ENCODE data around the gene RPS6KB2. TPM values are rescaled to one million over a fixed set of nuclear protein-coding genes. Genes with fewer than 3 reads are reported as not detected.
A peak's percentile ranks its signal among the peaks of the same experiment; 100 is the strongest.
"Not testable (repeated sequence)": the region's sequence is repeated elsewhere in the genome, so short reads cannot be mapped to it uniquely, and the experiment has no call there.

RPS6KB2 gene
- total RNA-seq, 1 experiment from 2014 or later: 54.1 TPM

DNA sequence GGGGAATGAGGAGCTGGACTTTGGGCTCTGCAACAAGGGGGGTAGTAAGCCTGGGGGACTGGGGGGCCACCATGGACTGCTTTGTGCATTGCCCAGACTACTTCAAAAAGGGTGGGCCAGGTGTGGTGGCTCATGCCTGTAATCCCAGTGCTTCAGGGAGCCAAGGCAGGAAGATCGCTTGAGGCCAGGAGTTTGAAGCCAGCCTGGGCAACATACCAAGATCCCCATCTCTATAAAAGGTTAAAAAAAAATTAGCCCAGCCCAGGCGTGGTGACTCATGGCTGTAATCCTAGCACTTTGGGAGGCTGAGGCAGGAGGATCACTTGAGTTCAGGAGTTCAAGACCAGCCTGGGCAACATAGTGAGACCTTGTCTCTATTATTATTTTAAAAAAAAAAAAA lies 37.2 kb downstream of the RPS6KB2 start:
- peak; percentile 51; the same call in 1 of the 2 replicates for TF ChIP-seq POLR2AphosphoS5 (IDR thresholded peaks at IDR 0.05; ENCODE audit: low read depth, low read length)
- intact Hi-C loops (cut with micrococcal nuclease): loop anchor here (2.0 to 5.0 kb wide), 2 partner anchors 37 to 113 kb away; partner anchors contain the start of genes POLD4 and RPS6KB2
- H3K27me3 ChIP-seq (ENCODE audit: insufficient read depth, low read length); H2AFZ ChIP-seq (ENCODE audit: low read depth, low read length, poor library complexity, severe bottlenecking); H3K9me3 ChIP-seq (ENCODE audit: control insufficient read depth in 1 of 2, insufficient read depth in 1 of 2, low read depth in 1 of 2, low read length in 2 of 2); H3K36me3 ChIP-seq (ENCODE audit: control insufficient read depth in 1 of 2, insufficient read depth in 2 of 2, low read length in 2 of 2); CTCF ChIA-PET; DNase-seq (ENCODE audit: low read depth, low spot score); H4K20me1 ChIP-seq (ENCODE audit: insufficient read depth); ATAC-seq; BruUV-seq (replicated peaks); H3K9me2 ChIP-seq (ENCODE audit: insufficient read depth): not testable (repeated sequence)
- Histone ChIP-seq H3K79me2 (ENCODE audit: insufficient read depth, low read length) (peaks cover 15% of the 10 kb centered on the region; the same call in 1 of the 2 replicates), H3K9ac (ENCODE audit: low read length) (peak overlapping the region; percentile 97), H3K4me1 (ENCODE audit: control insufficient read depth in 1 of 2, insufficient read depth in 2 of 2, low read length in 2 of 2) (peaks cover 35 to 59% of the 10 kb centered on the region in 2 experiments), H3K4me3 (replicated peaks in 1 of 2; ENCODE audit: low read depth in 1 of 2, low read length in 2 of 2) (peak overlapping the region; percentile 87 to 96), H3K4me2 (ENCODE audit: low read length) (peak overlapping the region; percentile 100), H3K27ac (ENCODE audit: low read depth, low read length) (peak overlapping the region; percentile 98)
- RAD21 ChIA-PET (ENCODE audit: low non-redundant PET in 1 of 2, low total read pairs in 2 of 2, uncharacterized antibody in 2 of 2, unreplicated experiment in 2 of 2): interaction anchor here in 1 of 2 experiments (0.6 kb wide), 1 partner anchor 74 kb away, joined by 3 read pairs; the partner anchor contains the start of gene RAD9A
- POLR2A ChIA-PET: interaction anchor here (1.0 kb wide), 1 partner anchor 8 kb away, joined by 3 read pairs; no protein-coding TSS in a partner anchor

GRCh38 chr11:67466367-67466766 lies 38.1 kb downstream of the RPS6KB2 start:
- no TSS peak for BruUV-seq (replicated peaks)
- peaks cover 35 to 59% of the 10 kb centered on the region in 2 experiments for H3K4me1 ChIP-seq (ENCODE audit: control insufficient read depth in 1 of 2, insufficient read depth in 2 of 2, low read length in 2 of 2)
- ChIA-PET CTCF (interaction anchor here (1.5 kb wide), 1 partner anchor 27 kb away, joined by 3 read pairs; no protein-coding TSS in a partner anchor), POLR2A (interaction anchor here (1.0 kb wide), 1 partner anchor 8 kb away, joined by 3 read pairs; no protein-coding TSS in a partner anchor), RAD21 (ENCODE audit: low non-redundant PET in 1 of 2, low total read pairs in 2 of 2, uncharacterized antibody in 2 of 2, unreplicated experiment in 2 of 2) (no interaction called here)
- H3K79me2 ChIP-seq (ENCODE audit: insufficient read depth, low read length): peaks cover 15% of the 10 kb centered on the region; the same call in 1 of the 2 replicates
- TF ChIP-seq EZH2 (IDR thresholded peaks at IDR 0.05) (no peak), ZNF274 (IDR thresholded peaks at IDR 0.05; ENCODE audit: low read depth, low read length) (no peak), ZBTB33 (IDR thresholded peaks at IDR 0.05; ENCODE audit: extremely low read depth, insufficient replicate concordance, low read length) (no peak), TCF7L2 (IDR thresholded peaks at IDR 0.05; ENCODE audit: borderline replicate concordance, extremely low read depth, insufficient read depth, insufficient read length) (no peak)
- no peaks in the 10 kb centered on the region for H3K36me3 ChIP-seq (ENCODE audit: control insufficient read depth in 1 of 2, insufficient read depth in 2 of 2, low read length in 2 of 2)
- no peak for DNase-seq (ENCODE audit: low read depth, low spot score)
- no peak overlapping the region for H3K9ac ChIP-seq (ENCODE audit: low read length)
- no peak overlapping the region for H3K4me3 ChIP-seq (replicated peaks in 1 of 2; ENCODE audit: low read depth in 1 of 2, low read length in 2 of 2)
- no peaks in the 10 kb centered on the region for H3K9me2 ChIP-seq (ENCODE audit: insufficient read depth)
- H3K27ac ChIP-seq (ENCODE audit: low read depth, low read length): peak overlapping the region; percentile 98
- intact Hi-C loops (cut with micrococcal nuclease): loop anchor here (5.0 kb wide), 1 partner anchor 114 kb away; the partner anchor contains the start of gene POLD4
- no peak for ATAC-seq
- H4K20me1 ChIP-seq (ENCODE audit: insufficient read depth): no peaks in the 10 kb centered on the region
- no peak overlapping the region for H2AFZ ChIP-seq (ENCODE audit: low read depth, low read length, poor library complexity, severe bottlenecking)
- H3K9me3 ChIP-seq (ENCODE audit: control insufficient read depth in 1 of 2, insufficient read depth in 1 of 2, low read depth in 1 of 2, low read length in 2 of 2): no peaks in the 10 kb centered on the region
- peak overlapping the region; percentile 100 for H3K4me2 ChIP-seq (ENCODE audit: low read length)
- H3K27me3 ChIP-seq (ENCODE audit: insufficient read depth, low read length): no peaks in the 10 kb centered on the region
